Type B pancreatic cell (in vitro differentiated cells): Measurements from ENCODE around the gene PSME2. TPM values are rescaled to one million over a fixed set of nuclear protein-coding genes. Genes with fewer than 3 reads are reported as not detected.

Experiments
- DNase-seq: peaks from one replicate; pipeline ENCODE4 v3.0.0; 2021; ENCODE audit warnings: mixed read lengths; ENCODE audit not compliant: unreplicated experiment; ENCODE audit errors: extremely low spot score
- H3K27ac Mint-ChIP-seq: 2 replicates; pipeline ENCODE4 v1.8.0; 2021; ENCODE audit warnings: mild to moderate bottlenecking, mixed read lengths
- H3K27me3 Mint-ChIP-seq: 2 replicates; pipeline ENCODE4 v1.8.0; 2021; ENCODE audit warnings: mixed read lengths
- H3K36me3 Mint-ChIP-seq: 2 replicates; pipeline ENCODE4 v1.8.0; 2021; ENCODE audit warnings: mixed read lengths
- H3K4me1 Mint-ChIP-seq: one replicate; pipeline ENCODE4 v1.8.0; 2021; ENCODE audit warnings: mixed read lengths; ENCODE audit not compliant: unreplicated experiment
- H3K4me3 Mint-ChIP-seq: 2 replicates; pipeline ENCODE4 v1.8.0; 2021; ENCODE audit warnings: mild to moderate bottlenecking, mixed read lengths
- H3K9me3 Mint-ChIP-seq: 2 replicates; pipeline ENCODE4 v1.8.0; 2021; ENCODE audit warnings: mixed read lengths
- CTCF ChIP-seq: fragments of 200-600 bp; sonication (generic); conservative IDR thresholded peaks from 2 replicates; pipeline ENCODE4 v1.5.0; 2021; ENCODE audit warnings: antibody characterized with exemption, mild to moderate bottlenecking
- total RNA-seq: library from RNA; stranded (reverse); gene quantifications from 2 replicates; pipeline ENCODE4 v1.2.1, GENCODE V29; 2021; ENCODE audit warnings: low replicate concordance

The PSME2 gene
- total RNA-seq, 1 donor from 2014 or later, result 155 TPM

DNA sequence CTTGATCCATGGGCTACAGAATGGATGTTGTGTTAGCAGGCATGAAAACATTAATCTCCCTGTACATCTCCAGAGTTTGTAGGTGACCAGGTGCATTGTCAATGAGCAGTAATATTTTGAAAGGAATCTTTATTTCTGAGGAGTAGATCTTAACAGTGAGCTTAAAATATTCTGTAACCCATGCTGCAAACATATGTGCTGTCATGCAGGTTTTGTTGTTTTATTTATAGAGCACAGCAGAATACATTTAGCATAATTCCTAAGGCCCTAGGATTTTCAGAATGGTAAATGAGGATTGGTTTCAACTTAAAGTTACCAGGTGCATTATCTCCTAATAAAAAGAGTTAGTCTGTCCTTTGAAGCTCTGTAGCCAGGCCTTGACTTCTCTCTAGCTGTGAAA, 19.5 kb downstream of the PSME2 start:
- Mint-ChIP-seq H3K9me3 (no peaks in the 10 kb centered on the region), H3K27ac (no peak overlapping the region), H3K27me3 (no peaks in the 10 kb centered on the region), H3K36me3 (peaks cover 8% of the 10 kb centered on the region), H3K4me3 (no peak overlapping the region), H3K4me1 (no peaks in the 10 kb centered on the region)
- no peak for TF ChIP-seq CTCF
- no peak for DNase-seq

DNA sequence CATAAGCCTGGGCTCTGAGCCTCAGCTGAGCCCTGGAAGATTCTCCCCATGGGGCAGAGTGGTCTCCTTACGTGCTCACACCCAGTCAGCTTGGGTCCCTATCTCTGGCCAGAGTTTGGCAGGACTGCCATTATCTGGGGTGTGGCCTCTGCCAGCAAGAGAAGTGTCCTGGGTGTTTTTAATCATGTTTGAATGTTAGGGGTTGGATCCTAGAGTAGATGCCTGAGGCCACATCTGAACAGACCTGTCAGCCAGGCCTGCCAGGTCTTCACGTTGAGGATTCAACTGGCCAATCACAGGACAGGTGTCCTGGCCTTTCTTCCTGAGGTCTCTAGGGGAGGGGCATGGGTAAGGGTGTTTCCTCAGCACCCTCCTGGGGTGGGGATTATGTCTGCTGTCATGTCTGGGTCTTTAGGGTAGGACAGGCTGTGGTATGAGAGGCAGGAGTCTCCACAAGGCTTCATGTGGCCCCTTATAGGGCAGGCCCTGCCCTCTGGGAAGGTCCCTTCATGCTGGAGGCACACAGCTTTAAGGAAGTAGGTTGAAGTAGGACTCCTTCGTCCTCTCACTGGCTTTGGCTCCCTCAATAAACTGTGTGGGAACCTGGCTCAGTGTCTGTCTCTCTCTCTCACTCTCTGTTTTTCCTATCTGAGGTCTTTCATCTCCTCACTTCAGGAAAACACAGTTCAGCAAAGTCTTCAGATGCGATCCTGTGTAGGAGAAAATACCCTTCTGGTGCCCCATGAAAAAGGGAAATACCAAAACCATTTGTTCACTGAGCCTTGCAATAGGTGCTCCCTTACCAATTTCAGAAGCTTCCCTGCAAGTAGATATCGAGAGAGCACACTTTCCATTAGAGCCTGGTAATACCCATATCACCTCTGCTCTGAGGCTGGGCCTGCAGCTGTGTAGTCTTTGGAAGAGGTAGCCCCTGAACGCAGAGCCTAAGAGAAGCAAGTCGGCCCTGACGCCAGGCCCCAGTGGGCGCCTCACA, 22.7 kb downstream of the PSME2 start:
- Mint-ChIP-seq H3K36me3 (peaks cover 15% of the 10 kb centered on the region), H3K27me3 (no peaks in the 10 kb centered on the region), H3K27ac (peak overlapping the region; percentile 75), H3K4me1 (no peaks in the 10 kb centered on the region), H3K9me3 (no peaks in the 10 kb centered on the region), H3K4me3 (peak overlapping the region; percentile 31)
- DNase-seq, result no peak
- no peak for TF ChIP-seq CTCF

DNA sequence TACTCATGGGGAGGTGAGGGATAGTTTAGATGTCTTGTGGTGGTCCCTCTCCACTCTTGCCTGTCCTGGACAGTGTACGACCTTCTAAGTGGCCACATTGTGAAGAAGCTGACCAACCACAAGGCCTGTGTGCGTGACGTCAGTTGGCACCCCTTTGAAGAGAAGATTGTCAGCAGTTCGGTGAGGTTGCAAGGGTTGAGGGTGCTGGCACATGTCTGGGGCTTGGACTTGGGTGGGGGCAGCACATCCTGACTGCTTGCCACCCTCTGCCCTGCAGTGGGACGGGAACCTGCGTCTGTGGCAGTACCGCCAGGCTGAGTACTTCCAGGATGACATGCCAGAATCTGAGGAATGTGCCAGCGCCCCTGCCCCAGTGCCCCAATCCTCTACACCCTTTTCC, 23.5 kb downstream of the PSME2 start:
- Mint-ChIP-seq H3K36me3 (peaks cover 20% of the 10 kb centered on the region), H3K4me1 (no peaks in the 10 kb centered on the region), H3K4me3 (no peak overlapping the region), H3K27me3 (no peaks in the 10 kb centered on the region), H3K27ac (no peak overlapping the region), H3K9me3 (no peaks in the 10 kb centered on the region)
- no peak for DNase-seq
- TF ChIP-seq CTCF, result no peak

DNA sequence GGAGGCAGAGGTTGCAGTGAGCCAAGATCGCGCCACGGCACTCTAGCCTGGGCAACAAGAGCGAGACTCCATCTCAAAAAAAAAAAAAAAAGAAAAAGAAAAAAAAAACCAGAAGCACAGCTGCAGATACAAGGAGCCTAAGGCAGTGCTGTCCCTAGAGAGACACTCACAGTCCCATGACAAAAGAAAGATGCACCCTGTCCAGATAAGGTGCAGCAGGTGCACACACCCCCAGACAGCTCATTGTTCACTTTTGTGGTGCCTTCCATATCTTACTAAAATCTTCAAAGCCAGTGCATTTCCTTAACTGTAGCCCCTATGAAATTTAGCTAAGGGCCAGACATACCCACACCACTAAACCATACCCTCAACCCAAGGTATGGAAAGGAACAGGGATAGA, 24.0 kb downstream of the PSME2 start:
- no peak for DNase-seq
- H3K36me3 Mint-ChIP-seq, result peaks cover 20% of the 10 kb centered on the region
- no peaks in the 10 kb centered on the region for H3K9me3 Mint-ChIP-seq
- H3K4me1 Mint-ChIP-seq, result no peaks in the 10 kb centered on the region
- no peak overlapping the region for H3K4me3 Mint-ChIP-seq
- no peaks in the 10 kb centered on the region for H3K27me3 Mint-ChIP-seq
- H3K27ac Mint-ChIP-seq, result no peak overlapping the region
- no peak for TF ChIP-seq CTCF

- H3K36me3 Mint-ChIP-seq, result peaks cover 24% of the 10 kb centered on the region
- peaks cover 7% of the 10 kb centered on the region for H3K4me1 Mint-ChIP-seq
- no peak overlapping the region for H3K4me3 Mint-ChIP-seq
- no peaks in the 10 kb centered on the region for H3K27me3 Mint-ChIP-seq
- no peaks in the 10 kb centered on the region for H3K9me3 Mint-ChIP-seq
- DNase-seq, result no peak
- H3K27ac Mint-ChIP-seq, result no peak overlapping the region
- no peak for TF ChIP-seq CTCF
Measured at GRCh38 chr14:24121210-24121609, 25.2 kb downstream of the PSME2 start.
